ENCODE data around the gene CHD1L. TPM values are rescaled to one million over a fixed set of nuclear protein-coding genes. Genes with fewer than 3 reads are reported as not detected.

CHD1L gene
- total RNA-seq, 4 donors from 2014 or later: 14.4 to 22.1 (median 20.7) TPM

DNA sequence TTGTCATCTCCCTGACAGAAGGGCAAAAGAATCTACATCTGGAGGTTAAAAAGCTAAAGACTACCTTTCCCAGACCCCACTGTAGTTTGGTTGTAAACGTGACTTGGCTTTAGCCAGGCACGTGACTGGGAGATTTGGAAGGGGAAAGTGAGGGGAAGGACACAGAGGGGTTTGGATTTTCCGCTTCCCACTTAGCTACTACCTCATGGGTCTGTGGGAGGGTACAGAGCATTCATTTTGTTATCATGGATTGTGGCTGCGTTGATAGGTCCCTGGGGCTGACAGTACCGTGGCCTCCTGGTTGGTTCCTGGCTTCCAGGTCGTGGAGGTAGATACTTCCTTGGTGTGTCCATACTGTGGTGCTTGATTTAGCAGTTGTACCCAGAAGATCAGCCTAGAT is 2.6 kb downstream of the CHD1L start:
- Histone ChIP-seq H3K36me3 (no peaks in the 10 kb centered on the region), H3K4me1 (peaks cover 0 to 29% (median 3%) of the 10 kb centered on the region in 3 donors), H3K27me3 (no peaks in the 10 kb centered on the region), H3K9me3 (no peaks in the 10 kb centered on the region), H3K4me3 (no peak overlapping the region), H3K27ac (no peak overlapping the region)
- ATAC-seq: no peak
- WGBS, 2 donors (ENCODE audit: low coverage in 1 of 2): 72 to 91% methylated on average over 2 to 6 of the region's 6 CpGs
- TF ChIP-seq EP300 (IDR thresholded peaks at IDR 0.05) (no peak), POLR2A (IDR thresholded peaks at IDR 0.05) (no peak), POLR2AphosphoS5 (IDR thresholded peaks at IDR 0.05) (no peak)
- TF ChIP-seq, protein P1, sequence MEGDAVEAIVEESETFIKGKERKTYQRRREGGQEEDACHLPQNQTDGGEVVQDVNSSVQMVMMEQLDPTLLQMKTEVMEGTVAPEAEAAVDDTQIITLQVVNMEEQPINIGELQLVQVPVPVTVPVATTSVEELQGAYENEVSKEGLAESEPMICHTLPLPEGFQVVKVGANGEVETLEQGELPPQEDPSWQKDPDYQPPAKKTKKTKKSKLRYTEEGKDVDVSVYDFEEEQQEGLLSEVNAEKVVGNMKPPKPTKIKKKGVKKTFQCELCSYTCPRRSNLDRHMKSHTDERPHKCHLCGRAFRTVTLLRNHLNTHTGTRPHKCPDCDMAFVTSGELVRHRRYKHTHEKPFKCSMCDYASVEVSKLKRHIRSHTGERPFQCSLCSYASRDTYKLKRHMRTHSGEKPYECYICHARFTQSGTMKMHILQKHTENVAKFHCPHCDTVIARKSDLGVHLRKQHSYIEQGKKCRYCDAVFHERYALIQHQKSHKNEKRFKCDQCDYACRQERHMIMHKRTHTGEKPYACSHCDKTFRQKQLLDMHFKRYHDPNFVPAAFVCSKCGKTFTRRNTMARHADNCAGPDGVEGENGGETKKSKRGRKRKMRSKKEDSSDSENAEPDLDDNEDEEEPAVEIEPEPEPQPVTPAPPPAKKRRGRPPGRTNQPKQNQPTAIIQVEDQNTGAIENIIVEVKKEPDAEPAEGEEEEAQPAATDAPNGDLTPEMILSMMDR (IDR thresholded peaks at IDR 0.05): no peak

DNA sequence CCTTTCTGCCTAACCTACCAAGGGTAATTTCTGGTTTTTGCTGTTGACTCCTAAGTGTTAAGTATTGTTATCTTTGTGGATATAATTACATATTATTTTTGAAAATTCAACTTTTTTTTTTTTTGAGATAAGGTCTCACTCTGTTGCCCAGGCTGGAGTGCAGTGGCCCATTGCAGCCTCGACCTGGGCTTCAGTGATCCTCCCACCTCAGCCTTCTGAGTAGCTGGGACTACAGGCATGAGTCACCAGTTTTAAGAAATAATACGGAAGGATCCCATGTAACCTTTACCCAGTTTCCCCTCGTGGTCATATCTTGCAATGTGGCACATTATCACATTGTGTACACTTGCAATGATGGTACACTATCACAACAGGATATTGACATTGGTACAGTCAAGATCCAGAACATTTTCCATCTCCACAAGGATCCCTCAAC is 3.1 kb downstream of the CHD1L start:
- peaks cover 0 to 29% (median 3%) of the 10 kb centered on the region in 3 donors for H3K4me1 ChIP-seq
- H3K4me3 ChIP-seq: no peak overlapping the region
- TF ChIP-seq EP300 (IDR thresholded peaks at IDR 0.05) (no peak), POLR2AphosphoS5 (IDR thresholded peaks at IDR 0.05) (no peak), POLR2A (IDR thresholded peaks at IDR 0.05) (no peak)
- TF ChIP-seq, protein P1 (IDR thresholded peaks at IDR 0.05): no peak
- H3K27me3 ChIP-seq: no peaks in the 10 kb centered on the region
- no peak overlapping the region for H3K27ac ChIP-seq
- no peaks in the 10 kb centered on the region for H3K36me3 ChIP-seq
- H3K9me3 ChIP-seq: no peaks in the 10 kb centered on the region
- WGBS, 2 donors (ENCODE audit: low coverage in 1 of 2): 63 to 68% methylated on average over 2 of the region's 3 CpGs
- ATAC-seq: no peak

GRCh38 chr1:147246044-147246690 is 3.7 kb downstream of the CHD1L start:
- Histone ChIP-seq H3K4me3 (no peak overlapping the region), H3K36me3 (no peaks in the 10 kb centered on the region), H3K27ac (no peak overlapping the region), H3K4me1 (peaks cover 0 to 29% (median 3%) of the 10 kb centered on the region in 3 donors), H3K27me3 (no peaks in the 10 kb centered on the region), H3K9me3 (no peaks in the 10 kb centered on the region)
- WGBS, 2 donors (ENCODE audit: low coverage in 1 of 2): 60% methylated on average over 2 of the region's 2 CpGs; no CpG with 5 or more reads in 1 of the 2 donors
- no peak for ATAC-seq
- no peak for TF ChIP-seq POLR2A (IDR thresholded peaks at IDR 0.05)
- TF ChIP-seq EP300 (IDR thresholded peaks at IDR 0.05): no peak
- TF ChIP-seq, protein P1 (IDR thresholded peaks at IDR 0.05): no peak
- no peak for TF ChIP-seq POLR2AphosphoS5 (IDR thresholded peaks at IDR 0.05)

DNA sequence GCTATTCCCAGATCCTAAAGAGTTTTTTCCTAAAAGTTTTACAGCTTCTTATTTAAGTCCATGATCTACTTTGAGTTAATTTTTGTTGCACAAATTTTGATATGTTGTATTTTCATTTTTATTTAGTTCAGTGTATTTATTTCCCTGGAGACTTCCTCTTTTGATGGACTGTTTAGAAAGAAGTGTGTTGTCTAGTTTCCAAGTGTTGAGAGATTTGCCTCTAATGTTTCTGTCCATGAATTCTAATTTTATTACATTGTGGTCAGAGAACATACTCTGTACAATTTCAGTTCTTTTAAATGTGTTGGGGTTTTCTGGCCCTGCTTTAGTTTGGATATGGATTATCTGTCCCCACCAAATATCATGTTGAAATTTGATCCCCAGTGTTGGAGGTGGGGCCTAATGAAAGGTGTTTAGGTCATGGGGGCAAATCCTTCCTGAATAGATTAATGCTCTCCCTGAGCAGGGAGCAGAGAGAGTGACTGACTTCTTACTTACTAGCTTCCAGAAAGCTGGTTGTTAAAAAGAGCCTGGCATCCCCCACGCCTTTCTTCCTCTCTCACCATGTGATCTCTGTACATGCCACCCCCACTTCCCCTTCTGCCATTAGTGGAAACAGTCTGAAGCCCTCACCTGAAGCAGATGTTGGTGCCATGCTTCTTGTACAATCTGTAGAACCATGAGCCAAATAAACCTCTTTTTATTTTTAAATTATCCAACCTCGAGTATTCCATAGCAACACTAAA is 4.6 kb downstream of the CHD1L start:
- H3K27ac ChIP-seq: no peak overlapping the region
- WGBS, 2 donors (ENCODE audit: low coverage in 1 of 2): 43 to 67% methylated on average over 1 to 2 of the region's 2 CpGs

DNA sequence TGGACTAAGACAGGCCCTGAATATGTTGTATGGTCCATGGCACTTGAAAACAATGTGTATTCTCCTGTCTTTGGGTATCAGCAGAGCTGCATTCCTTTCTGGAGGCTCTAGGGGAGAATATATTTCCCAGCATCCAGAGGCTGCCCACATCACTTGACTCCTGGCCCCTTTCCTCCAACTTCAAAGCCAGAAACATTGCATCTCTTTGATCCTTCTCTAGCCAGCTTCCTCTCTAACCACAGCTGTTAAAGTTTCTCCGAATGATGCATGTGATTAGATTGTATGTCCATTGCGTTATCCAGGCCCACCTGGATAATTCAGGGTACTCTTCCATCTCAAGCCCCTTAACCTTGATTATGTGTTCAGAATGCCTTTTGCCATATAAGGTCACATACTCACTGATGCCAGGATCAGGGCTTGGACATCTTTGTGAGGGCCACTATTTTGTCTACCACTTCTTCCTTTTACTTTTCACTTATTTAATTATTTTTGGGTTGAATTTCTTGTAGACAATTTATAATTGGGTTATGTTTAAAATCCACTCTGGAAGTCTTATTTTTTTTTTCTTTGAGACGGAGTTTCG is 5.3 kb downstream of the CHD1L start:
- no peaks in the 10 kb centered on the region for H3K9me3 ChIP-seq
- H3K27me3 ChIP-seq: no peaks in the 10 kb centered on the region
- 95 to 96% methylated on average over 4 of the region's 4 CpGs for WGBS, 2 donors (ENCODE audit: low coverage in 1 of 2)
- peaks cover 0 to 3% of the 10 kb centered on the region in 2 donors for H3K36me3 ChIP-seq
- no peak overlapping the region for H3K4me3 ChIP-seq
- no peak overlapping the region for H3K27ac ChIP-seq
- H3K4me1 ChIP-seq: peaks cover 0 to 23% (median 3%) of the 10 kb centered on the region in 3 donors
- ATAC-seq: no peak
- TF ChIP-seq POLR2A (IDR thresholded peaks at IDR 0.05): no peak

More for the DNA sequence above, 4.6 kb downstream of the CHD1L start:
- Histone ChIP-seq H3K27me3 (no peaks in the 10 kb centered on the region), H3K4me3 (no peak overlapping the region), H3K9me3 (no peaks in the 10 kb centered on the region), H3K4me1 (peaks cover 0 to 26% (median 3%) of the 10 kb centered on the region in 3 donors), H3K36me3 (no peaks in the 10 kb centered on the region)
- TF ChIP-seq POLR2AphosphoS5 (IDR thresholded peaks at IDR 0.05) (no peak), EP300 (IDR thresholded peaks at IDR 0.05) (no peak)
- no peak for ATAC-seq

Data from gastroesophageal sphincter (tissue), 4 donors.